ENCODE results near the gene CRYBG1. TPM values are rescaled to one million over a fixed set of nuclear protein-coding genes. Genes with fewer than 3 reads are reported as not detected.

Gene CRYBG1
- total RNA-seq, 1 donor from 2014 or later = 0.07 TPM

DNA sequence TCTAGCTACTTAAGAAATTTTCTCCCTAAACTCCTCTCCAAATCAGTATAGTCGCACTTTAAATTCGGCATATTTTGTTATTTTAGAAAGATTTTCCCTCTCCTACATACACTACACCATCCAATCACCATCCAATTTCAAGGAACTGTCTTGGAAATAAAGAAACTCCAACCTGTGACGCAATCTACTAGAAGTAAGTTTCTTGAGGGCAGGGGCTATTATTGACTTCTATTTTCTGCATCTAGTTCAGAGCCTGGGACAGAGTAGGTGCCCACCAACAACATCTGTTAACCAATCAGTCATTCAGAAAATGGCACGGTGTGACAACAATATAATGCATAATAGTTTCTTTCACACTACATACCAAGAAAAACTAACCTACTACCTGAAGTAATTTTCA, 38.6 kb upstream of the CRYBG1 start:
- TF ChIP-seq, protein P1, sequence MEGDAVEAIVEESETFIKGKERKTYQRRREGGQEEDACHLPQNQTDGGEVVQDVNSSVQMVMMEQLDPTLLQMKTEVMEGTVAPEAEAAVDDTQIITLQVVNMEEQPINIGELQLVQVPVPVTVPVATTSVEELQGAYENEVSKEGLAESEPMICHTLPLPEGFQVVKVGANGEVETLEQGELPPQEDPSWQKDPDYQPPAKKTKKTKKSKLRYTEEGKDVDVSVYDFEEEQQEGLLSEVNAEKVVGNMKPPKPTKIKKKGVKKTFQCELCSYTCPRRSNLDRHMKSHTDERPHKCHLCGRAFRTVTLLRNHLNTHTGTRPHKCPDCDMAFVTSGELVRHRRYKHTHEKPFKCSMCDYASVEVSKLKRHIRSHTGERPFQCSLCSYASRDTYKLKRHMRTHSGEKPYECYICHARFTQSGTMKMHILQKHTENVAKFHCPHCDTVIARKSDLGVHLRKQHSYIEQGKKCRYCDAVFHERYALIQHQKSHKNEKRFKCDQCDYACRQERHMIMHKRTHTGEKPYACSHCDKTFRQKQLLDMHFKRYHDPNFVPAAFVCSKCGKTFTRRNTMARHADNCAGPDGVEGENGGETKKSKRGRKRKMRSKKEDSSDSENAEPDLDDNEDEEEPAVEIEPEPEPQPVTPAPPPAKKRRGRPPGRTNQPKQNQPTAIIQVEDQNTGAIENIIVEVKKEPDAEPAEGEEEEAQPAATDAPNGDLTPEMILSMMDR (conservative IDR thresholded peaks at IDR 0.05) = no peak
- Mint-ChIP-seq H3K27me3 (ENCODE audit: low read depth) (peaks cover 5% of the 10 kb centered on the region), H3K27ac (ENCODE audit: unreplicated experiment) (no peak overlapping the region), H3K36me3 (ENCODE audit: low read depth) (peaks cover 7% of the 10 kb centered on the region), H3K4me1 (peaks cover 35% of the 10 kb centered on the region), H3K4me3 (peak overlapping the region; percentile 11), H3K9me3 (peaks cover 5% of the 10 kb centered on the region)
- no peak for DNase-seq (ENCODE audit: low read depth, low spot score)

DNA sequence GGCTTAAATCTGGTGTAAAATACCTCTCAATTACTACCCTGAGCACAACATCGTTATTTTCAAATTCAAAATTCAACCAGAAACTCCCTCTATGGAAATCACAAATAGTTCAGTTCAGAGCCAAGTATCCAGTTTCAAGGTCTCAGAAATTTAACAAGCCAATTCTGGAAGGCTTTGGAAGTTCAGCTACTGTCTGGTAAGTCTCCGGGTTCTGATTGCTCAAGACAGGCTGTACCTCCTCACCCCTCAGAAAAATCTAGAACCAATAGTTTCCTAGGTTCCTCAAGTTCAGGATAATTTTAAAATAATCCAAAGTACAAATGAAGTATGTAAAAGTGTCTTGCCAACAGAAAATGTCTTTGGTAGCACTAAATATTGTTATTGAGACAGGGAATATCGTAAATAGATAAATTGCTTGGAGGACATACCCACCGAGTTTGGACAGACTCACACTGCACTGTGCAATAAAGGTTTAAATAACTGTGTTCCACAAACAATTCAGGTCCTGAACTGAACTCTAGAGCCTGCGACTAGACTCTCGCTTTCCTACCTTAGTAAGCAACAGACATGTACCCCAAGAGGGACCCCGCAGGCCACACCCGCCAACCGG, 35.7 kb upstream of the CRYBG1 start:
- peaks cover 35% of the 10 kb centered on the region for H3K4me1 Mint-ChIP-seq
- TF ChIP-seq, protein P1 (conservative IDR thresholded peaks at IDR 0.05) = no peak
- H3K9me3 Mint-ChIP-seq = peaks cover 5% of the 10 kb centered on the region
- DNase-seq (ENCODE audit: low read depth, low spot score) = no peak
- H3K36me3 Mint-ChIP-seq (ENCODE audit: low read depth) = peaks cover 7% of the 10 kb centered on the region
- no peak overlapping the region for H3K27ac Mint-ChIP-seq (ENCODE audit: unreplicated experiment)
- H3K27me3 Mint-ChIP-seq (ENCODE audit: low read depth) = peaks cover 32% of the 10 kb centered on the region
- peak overlapping the region; percentile 100 for H3K4me3 Mint-ChIP-seq

GRCh38 chr6:106325336-106326178, 35.0 kb upstream of the CRYBG1 start, which contains the start of gene ATG5:
TSS of gene ATG5 (minus strand) at chr6:106325760. CDS start at chr6:106316208, 9,552 bp downstream.
- peaks cover 5% of the 10 kb centered on the region for H3K9me3 Mint-ChIP-seq
- TF ChIP-seq, protein P1 (conservative IDR thresholded peaks at IDR 0.05) = no peak
- H3K4me3 Mint-ChIP-seq = peak within 1 kb of the TSS; percentile 100
- H3K4me1 Mint-ChIP-seq = peaks cover 35% of the 10 kb centered on the region
- peaks cover 39% of the 10 kb centered on the region for H3K27me3 Mint-ChIP-seq (ENCODE audit: low read depth)
- H3K27ac Mint-ChIP-seq (ENCODE audit: unreplicated experiment) = peak within 1 kb of the TSS; percentile 98
- DNase-seq (ENCODE audit: low read depth, low spot score) = peak; percentile 99
- peaks cover 7% of the 10 kb centered on the region for H3K36me3 Mint-ChIP-seq (ENCODE audit: low read depth)

- Mint-ChIP-seq H3K27ac (ENCODE audit: unreplicated experiment) (no peak overlapping the region), H3K4me1 (peaks cover 4% of the 10 kb centered on the region), H3K9me3 (no peaks in the 10 kb centered on the region), H3K36me3 (ENCODE audit: low read depth) (no peaks in the 10 kb centered on the region), H3K4me3 (no peak overlapping the region), H3K27me3 (ENCODE audit: low read depth) (peaks cover 39% of the 10 kb centered on the region)
- TF ChIP-seq, protein P1 (conservative IDR thresholded peaks at IDR 0.05) = peak; percentile 84
- DNase-seq (ENCODE audit: low read depth, low spot score) = peak; percentile 15
Measured at GRCh38 chr6:106334646-106335448, 25.7 kb upstream of the CRYBG1 start.

- peaks cover 4% of the 10 kb centered on the region for H3K4me1 Mint-ChIP-seq
- H3K4me3 Mint-ChIP-seq = no peak overlapping the region
- no peaks in the 10 kb centered on the region for H3K36me3 Mint-ChIP-seq (ENCODE audit: low read depth)
- TF ChIP-seq, protein P1 (conservative IDR thresholded peaks at IDR 0.05) = peak; percentile 79
- H3K9me3 Mint-ChIP-seq = no peaks in the 10 kb centered on the region
- peaks cover 9% of the 10 kb centered on the region for H3K27me3 Mint-ChIP-seq (ENCODE audit: low read depth)
- no peak overlapping the region for H3K27ac Mint-ChIP-seq (ENCODE audit: unreplicated experiment)
- peak; percentile 52 for DNase-seq (ENCODE audit: low read depth, low spot score)
Measured at GRCh38 chr6:106339334-106340029, 21.0 kb upstream of the CRYBG1 start.

Data from neural crest cell (in vitro differentiated cells).